Activated CD8-positive, alpha-beta T cell treated with anti-CD3 and anti-CD28 coated beads for 36 hours (primary cell): ENCODE data around the gene DGKA. TPM values are rescaled to one million over a fixed set of nuclear protein-coding genes. Genes with fewer than 3 reads are reported as not detected.
A peak's percentile ranks its signal among the peaks of the same experiment; 100 is the strongest.
"Not testable (repeated sequence)": the region's sequence is repeated elsewhere in the genome, so short reads cannot be mapped to it uniquely, and the experiment has no call there.

Experiments used
- ATAC-seq: fragments of 200-7000 bp; cut with Tn5 transposase; one replicate; pipeline ENCODE4 v1.10.0; 2021; ENCODE audit warnings: mild to moderate bottlenecking, moderate library complexity
- CTCF ChIA-PET: fragments of 350-600 bp; sonication (Branson Sonifier 250); formaldehyde crosslinking; loops from one replicate; lab custom pipeline; 2021; ENCODE audit warnings: antibody characterized with exemption; lab: Charles Lee
- POLR2A ChIA-PET: fragments of 350-600 bp; sonication (Branson Sonifier 250); formaldehyde crosslinking; loops from one replicate; lab custom pipeline; 2021; ENCODE audit warnings: antibody characterized with exemption; lab: Charles Lee
- DNase-seq: peaks from one replicate; pipeline ENCODE4 v3.0.0-alpha.2; 2020
- H3K27ac Mint-ChIP-seq: one replicate; pipeline ENCODE4 v1.8.0; 2021; ENCODE audit warnings: mild to moderate bottlenecking, mixed read lengths
- H3K27me3 Mint-ChIP-seq: one replicate; pipeline ENCODE4 v1.8.0; 2021; ENCODE audit warnings: mixed read lengths
- H3K36me3 Mint-ChIP-seq: one replicate; pipeline ENCODE4 v1.8.0; 2021; ENCODE audit warnings: low read depth, mixed read lengths
- H3K4me1 Mint-ChIP-seq: one replicate; pipeline ENCODE4 v1.8.0; 2021; ENCODE audit warnings: low read depth, mixed read lengths
- H3K4me3 Mint-ChIP-seq: one replicate; pipeline ENCODE4 v1.8.0; 2021; ENCODE audit warnings: mild to moderate bottlenecking, moderate library complexity, mixed read lengths
- H3K9me3 Mint-ChIP-seq: one replicate; pipeline ENCODE4 v1.8.0; 2021; ENCODE audit warnings: mixed read lengths
- CTCF ChIP-seq: fragments of 200-600 bp; IDR thresholded peaks from one replicate; pipeline ENCODE4 v1.8.0; 2022; ENCODE audit warnings: antibody characterized with exemption, mild to moderate bottlenecking
- intact Hi-C: fragments of 100-400 bp; cut with micrococcal nuclease; formaldehyde crosslinking; loops from one replicate; pipeline ENCODE4 v1.10.0; 2022
- total RNA-seq, 2 experiments: library from RNA; stranded (reverse); gene quantifications; one replicate each; pipeline ENCODE4 v1.2.3, GENCODE V29; 2021

DGKA gene
- total RNA-seq, 2 experiments from 2014 or later: 350 to 353 TPM

GRCh38 chr12:55915482-55915859, 15.5 kb upstream of the DGKA start:
- no peak overlapping the region for H3K4me3 Mint-ChIP-seq
- DNase-seq (no peak), ATAC-seq (no peak)
- ChIA-PET POLR2A (interaction anchor here (1.5 to 2.9 kb wide), 2 partner anchors 11 to 21 kb away, joined by 4 to 15 read pairs; partner anchors contain the start of gene PYM1), CTCF (interaction anchor here (1.8 to 3.8 kb wide), 2 partner anchors 10 to 24 kb away, joined by 7 to 21 read pairs; no protein-coding TSS in a partner anchor)
- peaks cover 33% of the 10 kb centered on the region for H3K4me1 Mint-ChIP-seq
- TF ChIP-seq CTCF: no peak
- no peaks in the 10 kb centered on the region for H3K9me3 Mint-ChIP-seq
- H3K27me3 Mint-ChIP-seq: no peaks in the 10 kb centered on the region
- intact Hi-C loops: no loop called here
- peak overlapping the region; percentile 59 for H3K27ac Mint-ChIP-seq
- peaks cover 29% of the 10 kb centered on the region for H3K36me3 Mint-ChIP-seq

GRCh38 chr12:55919032-55919431, 11.9 kb upstream of the DGKA start:
- ATAC-seq, H3K9me3 Mint-ChIP-seq, H3K4me3 Mint-ChIP-seq, intact Hi-C loops, DNase-seq, H3K27ac Mint-ChIP-seq, H3K27me3 Mint-ChIP-seq: not testable (repeated sequence)
- Mint-ChIP-seq H3K4me1 (peaks cover 39% of the 10 kb centered on the region), H3K36me3 (peaks cover 27% of the 10 kb centered on the region)
- POLR2A ChIA-PET: interaction anchor here (0.7 to 1.2 kb wide), 2 partner anchors 8 to 114 kb away, joined by 3 to 4 read pairs; partner anchors contain the start of gene PYM1
- CTCF ChIA-PET: interaction anchor here (0.8 to 1.4 kb wide), 2 partner anchors 22 to 89 kb away, joined by 3 read pairs; no protein-coding TSS in a partner anchor

GRCh38 chr12:55922126-55922525, 8.8 kb upstream of the DGKA start:
- ATAC-seq: no peak
- peaks cover 22% of the 10 kb centered on the region for H3K36me3 Mint-ChIP-seq
- no peak for TF ChIP-seq CTCF
- no peaks in the 10 kb centered on the region for H3K27me3 Mint-ChIP-seq
- H3K9me3 Mint-ChIP-seq: no peaks in the 10 kb centered on the region
- intact Hi-C loops: no loop called here
- H3K4me3 Mint-ChIP-seq: no peak overlapping the region
- ChIA-PET POLR2A (interaction anchor here (1.1 kb wide), 1 partner anchor 8 kb away, joined by 4 read pairs; no protein-coding TSS in a partner anchor), CTCF (interaction anchor here (1.0 kb wide), 1 partner anchor 9 kb away, joined by 4 read pairs; no protein-coding TSS in a partner anchor)
- peaks cover 39% of the 10 kb centered on the region for H3K4me1 Mint-ChIP-seq
- H3K27ac Mint-ChIP-seq: no peak overlapping the region
- DNase-seq: no peak

GRCh38 chr12:55923648-55924047, 7.3 kb upstream of the DGKA start:
- Mint-ChIP-seq H3K4me1 (peaks cover 36% of the 10 kb centered on the region), H3K36me3 (peaks cover 27% of the 10 kb centered on the region)
- ATAC-seq, intact Hi-C loops, H3K27ac Mint-ChIP-seq, CTCF ChIA-PET, DNase-seq, H3K27me3 Mint-ChIP-seq, H3K9me3 Mint-ChIP-seq, H3K4me3 Mint-ChIP-seq: not testable (repeated sequence)
- POLR2A ChIA-PET: interaction anchor here (1.2 kb wide), 1 partner anchor 76 kb away, joined by 3 read pairs; no protein-coding TSS in a partner anchor

- POLR2A ChIA-PET: interaction anchor here (0.7 to 7.9 kb wide), 9 partner anchors 9 to 187 kb away, joined by 4 to 60 read pairs (median 13); partner anchors contain the start of genes DNAJC14, ORMDL2, PA2G4 and SARNP
- peaks cover 27% of the 10 kb centered on the region for H3K36me3 Mint-ChIP-seq
- H3K27ac Mint-ChIP-seq: peak overlapping the region; percentile 99
- CTCF ChIA-PET: interaction anchor here (0.7 to 4.9 kb wide), 13 partner anchors 8 to 202 kb away, joined by 3 to 36 read pairs (median 5); partner anchors contain the start of genes DNAJC14, IKZF4, ORMDL2 and RAB5B
- no peak for ATAC-seq
- intact Hi-C loops: loop anchor here (5.0 kb wide), 1 partner anchor 188 kb away; no protein-coding TSS in a partner anchor
- no peaks in the 10 kb centered on the region for H3K27me3 Mint-ChIP-seq
- no peak for TF ChIP-seq CTCF
- no peaks in the 10 kb centered on the region for H3K9me3 Mint-ChIP-seq
- peaks cover 48% of the 10 kb centered on the region for H3K4me1 Mint-ChIP-seq
- peak overlapping the region; percentile 99 for H3K4me3 Mint-ChIP-seq
- DNase-seq: no peak
These were observed 5.6 kb upstream of the DGKA start for GRCh38 chr12:55925371-55925770.
